ENCODE measurements around the gene PTPN7. TPM values are rescaled to one million over a fixed set of nuclear protein-coding genes. Genes with fewer than 3 reads are reported as not detected.

Gene PTPN7
- total and polyA plus RNA-seq, 10 of the 15 experiments (the other 5 are each of a cell fraction or from before 2014, with no cell fraction given), result 7.9 to 117 (median 102) TPM

- TF ChIP-seq CHD4 (IDR thresholded peaks at IDR 0.05) (no peak), BACH1 (IDR thresholded peaks at IDR 0.05; ENCODE audit: borderline replicate concordance) (0 out of 2 replicates have a peak, but pooled peaks have one; percentile 46)
Measured at GRCh38 chr1:202164271-202165037, 4.1 kb upstream of the PTPN7 start (continued).

- DNase-seq (ENCODE audit: low read depth, low spot score) (no peak), FAIRE-seq (no peak), ATAC-seq (no peak)
- no peaks in the 10 kb centered on the region for H3K27me3 ChIP-seq (replicated peaks in 1 of 2; ENCODE audit: control insufficient read depth in 2 of 2, insufficient read depth in 2 of 2, low read length in 1 of 2)
- in situ Hi-C loops (cut with MboI) (no loop called here), intact Hi-C loops (cut with micrococcal nuclease; ENCODE audit: unreplicated experiment) (no loop called here)
- peak overlapping the region; percentile 97; the same call in 1 of the 2 replicates for H3K27ac ChIP-seq (ENCODE audit: control insufficient read depth, insufficient read depth)
- peaks cover 63% of the 10 kb centered on the region for H3K4me1 ChIP-seq (ENCODE audit: control insufficient read depth, insufficient read depth, low read length)
- no TSS peak for BruUV-seq (replicated peaks)
- TF ChIP-seq ZZZ3 (IDR thresholded peaks at IDR 0.05; ENCODE audit: control insufficient read depth, insufficient read length, low read depth) (no peak), POU2F2 (IDR thresholded peaks at IDR 0.05; ENCODE audit: borderline replicate concordance, low read depth, low read length) (no peak), CREM (IDR thresholded peaks at IDR 0.05; ENCODE audit: low read depth) (no peak), GATAD2B (conservative IDR thresholded peaks at IDR 0.05; ENCODE audit: low read depth) (no peak), ZNF217 (IDR thresholded peaks at IDR 0.05) (no peak), BACH1 (IDR thresholded peaks at IDR 0.05; ENCODE audit: borderline replicate concordance) (no peak)
- TF ChIP-seq, protein P1, sequence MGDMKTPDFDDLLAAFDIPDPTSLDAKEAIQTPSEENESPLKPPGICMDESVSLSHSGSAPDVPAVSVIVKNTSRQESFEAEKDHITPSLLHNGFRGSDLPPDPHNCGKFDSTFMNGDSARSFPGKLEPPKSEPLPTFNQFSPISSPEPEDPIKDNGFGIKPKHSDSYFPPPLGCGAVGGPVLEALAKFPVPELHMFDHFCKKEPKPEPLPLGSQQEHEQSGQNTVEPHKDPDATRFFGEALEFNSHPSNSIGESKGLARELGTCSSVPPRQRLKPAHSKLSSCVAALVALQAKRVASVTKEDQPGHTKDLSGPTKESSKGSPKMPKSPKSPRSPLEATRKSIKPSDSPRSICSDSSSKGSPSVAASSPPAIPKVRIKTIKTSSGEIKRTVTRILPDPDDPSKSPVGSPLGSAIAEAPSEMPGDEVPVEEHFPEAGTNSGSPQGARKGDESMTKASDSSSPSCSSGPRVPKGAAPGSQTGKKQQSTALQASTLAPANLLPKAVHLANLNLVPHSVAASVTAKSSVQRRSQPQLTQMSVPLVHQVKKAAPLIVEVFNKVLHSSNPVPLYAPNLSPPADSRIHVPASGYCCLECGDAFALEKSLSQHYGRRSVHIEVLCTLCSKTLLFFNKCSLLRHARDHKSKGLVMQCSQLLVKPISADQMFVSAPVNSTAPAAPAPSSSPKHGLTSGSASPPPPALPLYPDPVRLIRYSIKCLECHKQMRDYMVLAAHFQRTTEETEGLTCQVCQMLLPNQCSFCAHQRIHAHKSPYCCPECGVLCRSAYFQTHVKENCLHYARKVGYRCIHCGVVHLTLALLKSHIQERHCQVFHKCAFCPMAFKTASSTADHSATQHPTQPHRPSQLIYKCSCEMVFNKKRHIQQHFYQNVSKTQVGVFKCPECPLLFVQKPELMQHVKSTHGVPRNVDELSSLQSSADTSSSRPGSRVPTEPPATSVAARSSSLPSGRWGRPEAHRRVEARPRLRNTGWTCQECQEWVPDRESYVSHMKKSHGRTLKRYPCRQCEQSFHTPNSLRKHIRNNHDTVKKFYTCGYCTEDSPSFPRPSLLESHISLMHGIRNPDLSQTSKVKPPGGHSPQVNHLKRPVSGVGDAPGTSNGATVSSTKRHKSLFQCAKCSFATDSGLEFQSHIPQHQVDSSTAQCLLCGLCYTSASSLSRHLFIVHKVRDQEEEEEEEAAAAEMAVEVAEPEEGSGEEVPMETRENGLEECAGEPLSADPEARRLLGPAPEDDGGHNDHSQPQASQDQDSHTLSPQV (IDR thresholded peaks at IDR 0.05), result no peak
- TF ChIP-seq, protein P2, sequence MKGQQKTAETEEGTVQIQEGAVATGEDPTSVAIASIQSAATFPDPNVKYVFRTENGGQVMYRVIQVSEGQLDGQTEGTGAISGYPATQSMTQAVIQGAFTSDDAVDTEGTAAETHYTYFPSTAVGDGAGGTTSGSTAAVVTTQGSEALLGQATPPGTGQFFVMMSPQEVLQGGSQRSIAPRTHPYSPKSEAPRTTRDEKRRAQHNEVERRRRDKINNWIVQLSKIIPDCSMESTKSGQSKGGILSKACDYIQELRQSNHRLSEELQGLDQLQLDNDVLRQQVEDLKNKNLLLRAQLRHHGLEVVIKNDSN (IDR thresholded peaks at IDR 0.05; ENCODE audit: borderline replicate concordance, extremely low read length, insufficient read depth, low read depth, low read length), result no peak
- CTCF ChIA-PET, result interaction anchor here (0.7 to 9.2 kb wide), 9 partner anchors 8 to 682 kb away, joined by 3 to 171 read pairs (median 9); no protein-coding TSS in a partner anchor
- no peaks in the 10 kb centered on the region for H4K20me1 ChIP-seq (ENCODE audit: control insufficient read depth, insufficient read depth)
- POLR2A ChIA-PET, result interaction anchor here (0.5 to 1.6 kb wide), 2 partner anchors 9 to 16 kb away, joined by 3 to 5 read pairs; no protein-coding TSS in a partner anchor
- WGBS (ENCODE audit: insufficient coverage, insufficient replicate concordance, low lambda C conversion rate, missing lambda C conversion rate), result 81% methylated on average over 12 of the region's 12 CpGs
- no peak overlapping the region for H3K9ac ChIP-seq (ENCODE audit: control insufficient read depth, insufficient read depth, low read length)
- no peaks in the 10 kb centered on the region for H3K9me3 ChIP-seq (replicated peaks; ENCODE audit: control insufficient read depth, insufficient read depth, low read length)
- RAD21 ChIA-PET (ENCODE audit: unreplicated experiment), result interaction anchor here (0.6 to 2.4 kb wide), 5 partner anchors 8 to 843 kb away, joined by 3 to 12 read pairs (median 5); no protein-coding TSS in a partner anchor
- H3K36me3 ChIP-seq (ENCODE audit: control insufficient read depth in 2 of 2, insufficient read depth in 2 of 2, low read length in 1 of 2), result no peaks in the 10 kb centered on the region
- H3K79me2 ChIP-seq (ENCODE audit: control insufficient read depth, insufficient read depth, low read length), result peaks cover 29% of the 10 kb centered on the region
- H3K4me3 ChIP-seq, result no peak overlapping the region
- SMC1A ChIA-PET (ENCODE audit: uncharacterized antibody, unreplicated experiment), result interaction anchor here (1.2 to 2.0 kb wide), 4 partner anchors 9 to 179 kb away, joined by 3 to 5 read pairs (median 4); partner anchors contain the start of gene UBE2T
- no peak overlapping the region for H2AFZ ChIP-seq (ENCODE audit: control insufficient read depth, low read depth, low read length)
- H3K4me2 ChIP-seq (ENCODE audit: control insufficient read depth, insufficient read depth), result peak overlapping the region; percentile 100
Measured at GRCh38 chr1:202163281-202164270, 3.2 kb upstream of the PTPN7 start.
